SHP77 treated with DMSO at 0.1 percent for 48 hours (cell line): Measurements from ENCODE around the gene BCL2L2.

Source experiments
- DNase-seq: peaks from one replicate; lab custom pipeline; 2025; lab: John Stamatoyannopoulos, UW

BCL2L2 gene

DNA sequence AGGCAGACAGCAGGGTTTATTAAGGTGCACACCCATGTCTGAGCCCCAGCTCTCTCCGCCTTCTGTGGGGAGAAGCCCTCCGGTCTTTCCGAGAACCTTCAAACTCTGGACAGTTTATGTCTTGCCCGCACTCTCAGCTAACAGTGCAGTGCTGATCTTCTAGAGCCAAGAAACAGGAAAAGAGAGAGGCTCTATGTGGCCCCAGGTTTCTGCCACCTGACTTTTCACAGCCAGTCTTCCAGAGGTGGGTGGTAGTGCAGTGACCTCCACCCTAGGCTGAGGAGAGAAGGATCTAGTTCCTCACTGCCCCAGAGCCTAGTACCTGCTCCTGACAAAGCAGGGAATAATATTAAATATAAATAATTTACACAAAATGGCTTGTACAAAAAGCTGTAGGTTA is 50.0 kb downstream of the BCL2L2 start:
- no peak for DNase-seq

DNA sequence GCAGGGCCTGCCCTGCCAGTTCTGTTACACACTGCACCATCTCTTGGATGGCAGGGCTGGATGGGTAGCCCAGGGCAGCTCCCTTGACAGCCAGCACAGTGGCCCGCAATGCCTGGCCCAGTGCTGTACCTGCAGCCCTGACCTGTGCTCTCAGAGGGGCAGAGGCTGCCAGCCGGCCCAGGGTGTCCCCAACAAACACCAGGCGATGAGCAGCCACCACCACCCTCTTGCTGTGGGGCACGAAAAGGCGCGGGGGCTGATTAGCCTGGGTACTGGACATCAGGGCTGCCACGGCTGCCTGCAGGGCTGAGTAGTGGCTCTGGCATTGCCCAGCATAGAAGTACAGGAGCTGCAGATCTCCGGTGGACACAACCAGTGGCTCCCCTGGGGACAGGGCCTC is 50.6 kb downstream of the BCL2L2 start:
- no peak for DNase-seq

DNA sequence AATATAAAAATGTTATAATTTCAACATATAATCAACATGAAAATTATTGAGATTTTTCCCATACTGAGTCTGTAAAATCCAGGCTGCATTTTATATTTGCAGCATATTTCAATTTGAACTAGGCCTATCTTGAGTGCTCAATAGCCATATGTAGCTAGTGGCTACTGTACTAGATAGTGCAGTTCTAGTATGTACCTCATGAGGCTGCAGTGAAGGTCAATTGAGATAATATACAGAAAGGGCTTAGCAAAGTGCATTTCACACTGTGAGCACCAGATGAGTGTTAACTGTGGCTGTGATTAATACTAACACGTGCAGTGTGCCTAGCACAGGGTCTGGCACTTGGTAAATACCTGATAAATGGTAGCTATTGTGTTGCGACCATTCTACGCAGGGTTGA is 51.4 kb downstream of the BCL2L2 start:
- no peak for DNase-seq

GRCh38 chr14:23358553-23359166 is 52.0 kb downstream of the BCL2L2 start:
- DNase-seq, result no peak

DNA sequence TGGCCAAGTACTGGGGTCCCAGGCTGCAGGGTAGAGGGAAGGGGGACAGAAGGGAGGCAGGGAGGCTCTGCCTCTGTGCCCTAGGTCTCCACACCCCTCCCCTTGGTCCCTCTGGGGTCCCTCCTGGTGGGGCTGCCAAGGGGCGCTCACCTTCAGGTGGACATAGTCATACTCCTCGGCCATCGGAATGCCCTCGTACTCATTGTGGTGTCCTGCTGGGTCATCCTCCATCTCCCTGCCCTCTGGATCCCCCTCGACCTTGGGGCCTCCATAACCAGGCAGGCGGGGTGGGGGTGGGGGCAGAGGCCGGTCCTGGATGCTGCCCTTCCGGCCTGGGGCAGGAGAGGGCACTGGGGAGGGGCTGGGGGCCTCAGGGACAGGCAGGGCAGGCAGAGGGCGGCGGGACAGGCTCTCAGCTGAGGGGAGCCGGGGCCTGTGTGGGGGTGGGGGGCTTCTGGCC is 52.6 kb downstream of the BCL2L2 start:
- no peak for DNase-seq

DNA sequence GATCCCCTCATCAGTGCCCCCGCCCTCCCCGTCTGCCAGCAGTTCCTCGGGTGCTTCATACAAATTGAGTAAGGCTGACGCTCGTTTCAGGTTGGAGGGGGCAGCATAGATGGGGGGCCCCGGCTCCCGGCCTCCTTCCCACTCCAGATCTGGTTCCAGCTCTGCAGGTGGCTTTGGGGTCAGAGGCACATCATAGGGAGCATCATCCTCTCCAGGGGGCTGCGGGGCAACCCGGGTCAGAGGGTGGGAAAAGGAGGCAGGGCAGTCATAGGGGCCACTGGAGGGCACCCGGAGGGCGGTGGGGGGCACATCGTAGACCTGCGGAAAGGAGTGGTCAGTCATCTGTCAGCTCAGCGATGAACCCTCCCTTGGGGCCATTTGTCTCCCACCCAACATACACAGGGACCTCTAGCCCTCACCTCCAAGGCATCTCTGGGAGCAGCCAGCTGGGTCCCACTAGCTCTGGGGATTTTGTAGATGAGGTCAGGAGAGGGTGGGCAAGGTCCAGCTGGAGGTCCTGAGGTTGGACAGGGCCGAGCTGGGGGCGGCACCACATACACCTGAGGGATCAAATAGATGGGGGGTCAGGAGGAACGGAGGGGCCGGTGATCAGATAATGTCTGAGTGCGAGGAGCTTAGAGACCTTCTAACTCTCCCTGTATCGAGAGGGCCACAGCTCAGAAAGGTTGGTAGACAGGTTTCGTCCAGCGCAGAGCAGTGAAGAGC is 53.3 kb downstream of the BCL2L2 start:
- DNase-seq, result no peak

DNA sequence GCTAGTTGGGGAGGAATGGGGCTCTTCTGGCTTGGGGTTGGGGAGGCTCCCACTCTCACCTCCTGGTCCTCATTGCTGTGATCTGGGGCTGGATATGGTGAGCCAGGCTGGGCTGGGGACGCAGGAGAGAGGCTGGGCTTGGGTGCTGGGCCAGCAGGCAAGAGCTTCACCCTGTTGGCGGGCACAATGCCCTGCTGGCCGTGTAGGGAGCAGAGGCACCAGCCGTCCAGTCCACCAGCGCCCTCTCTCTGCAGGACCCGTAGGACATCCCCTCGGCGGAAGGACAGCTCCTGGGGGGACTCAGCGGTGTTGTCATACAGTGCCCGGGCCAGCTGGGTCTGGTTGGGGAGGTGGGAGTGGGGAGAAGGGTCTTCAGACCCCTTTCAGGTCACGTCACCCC is 53.9 kb downstream of the BCL2L2 start:
- DNase-seq, result no peak

DNA sequence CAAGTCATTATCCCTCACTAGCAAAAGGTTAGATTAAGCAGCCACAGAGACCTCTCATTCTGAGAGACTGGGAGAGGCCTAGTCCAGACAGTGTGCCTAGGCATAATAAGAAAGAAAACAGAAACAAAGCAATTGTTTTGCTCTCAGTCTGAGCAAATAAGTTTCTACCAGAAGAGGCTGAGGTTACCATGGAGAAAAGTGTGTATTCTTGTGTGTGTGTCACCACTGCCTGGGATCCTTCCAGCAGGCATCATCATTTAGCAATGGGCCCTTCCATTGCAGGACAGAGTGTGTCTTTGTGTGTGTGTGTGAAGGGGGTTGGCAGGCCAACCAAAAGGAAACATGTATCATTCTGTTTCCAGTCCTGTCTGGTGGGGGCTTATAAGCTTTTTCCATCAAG is 54.7 kb downstream of the BCL2L2 start:
- no peak for DNase-seq
